ENCODE results near the gene SCFD1. TPM values are rescaled to one million over a fixed set of nuclear protein-coding genes. Genes with fewer than 3 reads are reported as not detected.
A peak's percentile ranks its signal among the peaks of the same experiment; 100 is the strongest.
"Not testable (repeated sequence)": the region's sequence is repeated elsewhere in the genome, so short reads cannot be mapped to it uniquely, and the experiment has no call there.

SCFD1 gene
- total RNA-seq (100 to 1,000 TPM; 113 to 190 TPM), polyA plus RNA-seq (ENCODE audit: insufficient read length in 2 of 2) (10 to 100 TPM; 78.3 to 84.2 TPM)
- long read RNA-seq, donor 1, transcript SCFD1-207 (24 exons, 2,058 nt) = minor isoform, 6 of 21 reads
- long read RNA-seq, donor 1, transcript SCFD1-203 (25 exons, 2,359 nt) = major isoform, 8 of 21 reads
- long read RNA-seq, donor 1, partial matches to known transcripts = 0 of 21 reads
- long read RNA-seq, donor 1, other reads (novel, unspliced or antisense) = 0 of 21 reads
- long read RNA-seq, donor 2, transcript SCFD1-203 (25 exons, 2,359 nt) = major isoform, 6 of 9 reads
- long read RNA-seq, donor 2, partial matches to known transcripts = 0 of 9 reads
- long read RNA-seq, donor 2, other reads (novel, unspliced or antisense) = 0 of 9 reads
- long read RNA-seq, donor 3, partial matches to known transcripts = 0 of 4 reads
- long read RNA-seq, donor 3, other reads (novel, unspliced or antisense) = 0 of 4 reads
- long read RNA-seq, donor 4, transcript SCFD1-218 (4 exons, 428 nt) = major isoform, 6 of 24 reads
- long read RNA-seq, donor 4, transcript SCFD1-203 (25 exons, 2,359 nt) = minor isoform, 5 of 24 reads
- long read RNA-seq, donor 4, partial matches to known transcripts = 7 of 24 reads
- long read RNA-seq, donor 4, other reads (novel, unspliced or antisense) = 0 of 24 reads

DNA sequence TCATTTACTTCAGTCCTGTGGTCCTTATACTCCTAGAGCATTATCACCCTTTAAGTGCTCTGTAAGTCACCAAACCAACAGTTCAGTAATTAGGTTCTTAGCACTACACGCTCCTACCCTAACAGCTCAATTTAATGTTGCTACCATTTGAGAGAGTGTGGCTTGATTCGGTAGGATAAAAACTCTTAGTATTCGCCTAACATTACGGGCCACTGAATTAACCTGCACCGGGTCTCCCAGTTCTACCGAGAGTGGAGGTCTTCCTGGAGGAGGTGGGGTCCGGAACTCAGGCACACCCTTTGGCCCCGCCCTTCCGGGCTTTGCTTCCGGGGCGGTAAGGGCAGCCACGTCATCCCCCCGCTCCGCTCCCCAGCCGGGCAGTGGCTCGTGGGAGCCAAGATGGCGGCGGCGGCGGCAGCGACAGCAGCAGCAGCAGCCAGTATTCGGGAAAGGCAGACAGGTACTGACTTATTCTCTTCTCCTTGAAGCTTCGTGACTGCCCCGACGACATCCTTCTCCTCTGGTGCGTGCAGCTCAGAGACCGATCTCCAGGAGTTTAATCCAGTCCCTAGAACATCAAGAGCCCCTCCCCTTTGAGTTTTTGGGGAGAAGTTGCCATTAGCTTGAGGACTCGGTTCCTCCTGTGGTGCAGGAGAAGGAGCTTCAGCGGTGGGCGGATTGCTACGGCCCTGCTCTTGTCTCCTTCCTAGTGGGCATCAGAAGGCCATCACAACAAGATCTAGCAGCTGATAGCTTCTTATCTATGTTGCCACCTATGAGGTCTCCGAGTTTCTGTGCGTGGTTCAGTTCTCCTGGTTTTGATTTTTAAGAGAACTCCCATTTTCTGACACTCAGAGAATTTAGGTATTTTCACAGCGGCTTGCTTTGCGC is at the start of gene SCFD1:
Gene SCFD1, plus strand, starts transcription at position 380 of the 891 bp plus-strand sequence. Its CDS starts 20 bp downstream, at position 400.
- DNase-seq (ENCODE audit: low read depth in 4 of 6, low spot score in 6 of 6) = peak; percentile 86 to 98 (median 90)
- WGBS (ENCODE audit: insufficient coverage) = 0% methylated on average over 26 of the region's 35 CpGs
- peak within 1 kb of the TSS; percentile 96 for H3K27ac ChIP-seq (ENCODE audit: low read depth, low read length)
- peak within 1 kb of the TSS; percentile 98 for H3K4me3 ChIP-seq (ENCODE audit: low read depth, low read length)
- no peaks in the 10 kb centered on the region for H3K36me3 ChIP-seq (ENCODE audit: control insufficient read depth, insufficient read depth, low read length)
- no peaks in the 10 kb centered on the region for H3K9me3 ChIP-seq (ENCODE audit: control insufficient read depth, insufficient read depth, low read length)
- H3K27me3 ChIP-seq (ENCODE audit: control insufficient read depth, insufficient read depth, low read length) = no peaks in the 10 kb centered on the region
- H3K4me1 ChIP-seq (ENCODE audit: control insufficient read depth, insufficient read depth, low read length) = peaks cover 5% of the 10 kb centered on the region

DNA sequence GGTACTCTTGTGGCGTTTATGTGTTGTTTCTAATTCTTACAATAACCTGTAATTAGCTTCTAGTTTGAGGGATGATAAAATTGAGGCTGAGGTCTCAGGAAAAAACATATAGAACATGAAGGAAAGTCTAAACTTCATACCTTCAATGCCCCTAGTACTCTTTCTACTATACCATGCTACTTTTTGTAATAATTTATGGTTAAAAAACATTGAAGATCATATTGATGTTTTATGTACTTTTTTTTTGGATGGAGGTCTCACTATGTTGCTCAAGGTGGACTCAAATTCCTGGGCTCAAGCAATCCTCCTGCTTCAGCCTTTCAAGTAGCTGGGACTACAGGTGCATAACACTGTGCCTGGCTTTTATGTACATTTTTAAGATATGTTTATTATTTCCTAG is 49.3 kb upstream of the SCFD1 start:
- no CpG with 5 or more reads among the region's 1 CpG for WGBS (ENCODE audit: insufficient coverage)
- Histone ChIP-seq H3K27ac (ENCODE audit: low read depth, low read length) (no peak overlapping the region), H3K27me3 (ENCODE audit: control insufficient read depth, insufficient read depth, low read length) (no peaks in the 10 kb centered on the region), H3K36me3 (ENCODE audit: control insufficient read depth, insufficient read depth, low read length) (no peaks in the 10 kb centered on the region), H3K9me3 (ENCODE audit: control insufficient read depth, insufficient read depth, low read length) (no peaks in the 10 kb centered on the region), H3K4me1 (ENCODE audit: control insufficient read depth, insufficient read depth, low read length) (no peaks in the 10 kb centered on the region), H3K4me3 (ENCODE audit: low read depth, low read length) (no peak overlapping the region)
- no peak for DNase-seq (ENCODE audit: low read depth in 4 of 6, low spot score in 6 of 6)

DNA sequence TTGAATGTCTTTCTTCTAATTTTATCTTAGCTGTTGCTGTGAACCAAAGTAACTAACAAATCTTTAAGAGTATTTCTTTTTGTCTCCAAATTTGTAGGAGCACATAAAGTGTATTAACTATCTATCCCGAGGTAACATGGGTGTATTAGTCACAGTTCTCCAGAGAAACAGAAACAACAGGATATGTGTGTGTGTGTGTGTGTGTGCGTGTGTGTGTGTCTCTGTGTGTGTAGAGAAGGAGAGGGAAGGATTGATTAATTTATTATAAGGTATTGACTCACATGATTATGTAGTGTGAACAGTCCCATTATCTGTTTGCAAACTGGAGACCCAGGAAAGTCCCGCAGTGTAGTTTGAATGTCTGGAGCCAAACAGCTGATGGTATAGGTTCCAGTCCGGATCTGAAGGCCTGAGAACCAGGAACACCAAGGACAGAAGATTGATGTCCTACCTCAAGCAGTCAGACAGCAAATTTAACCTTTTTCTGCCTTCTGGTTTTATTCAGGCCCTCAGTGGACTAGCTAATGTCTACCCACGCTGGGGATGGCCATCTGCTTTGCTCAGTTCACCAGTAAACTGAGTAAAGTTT is 48.8 kb upstream of the SCFD1 start:
- Histone ChIP-seq H3K27me3 (ENCODE audit: control insufficient read depth, insufficient read depth, low read length) (no peaks in the 10 kb centered on the region), H3K36me3 (ENCODE audit: control insufficient read depth, insufficient read depth, low read length) (no peaks in the 10 kb centered on the region), H3K9me3 (ENCODE audit: control insufficient read depth, insufficient read depth, low read length) (no peaks in the 10 kb centered on the region), H3K4me3 (ENCODE audit: low read depth, low read length) (no peak overlapping the region), H3K4me1 (ENCODE audit: control insufficient read depth, insufficient read depth, low read length) (no peaks in the 10 kb centered on the region), H3K27ac (ENCODE audit: low read depth, low read length) (no peak overlapping the region)
- DNase-seq (ENCODE audit: low read depth in 4 of 6, low spot score in 6 of 6) = no peak
- WGBS (ENCODE audit: insufficient coverage) = 76% methylated on average over 3 of the region's 5 CpGs

DNA sequence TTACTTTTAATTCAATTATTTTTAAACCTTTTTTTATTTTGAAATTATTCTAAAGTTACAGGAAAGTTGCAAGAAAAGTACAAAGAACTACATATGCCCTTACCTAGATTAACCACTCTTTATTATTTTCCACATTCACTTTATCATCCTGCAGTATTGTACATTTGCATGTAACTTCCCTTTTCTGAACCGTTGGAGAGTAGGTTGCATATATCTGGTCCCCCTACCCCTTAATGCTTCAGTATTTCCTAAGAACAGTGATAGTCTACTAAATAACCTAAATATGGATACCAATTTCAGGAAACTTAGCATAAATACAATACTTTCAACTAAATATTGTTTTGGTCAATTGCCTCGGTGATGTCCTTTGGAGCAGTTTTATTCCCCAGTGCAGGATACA is 48.2 kb upstream of the SCFD1 start:
- Histone ChIP-seq H3K27ac (ENCODE audit: low read depth, low read length) (no peak overlapping the region), H3K9me3 (ENCODE audit: control insufficient read depth, insufficient read depth, low read length) (no peaks in the 10 kb centered on the region), H3K36me3 (ENCODE audit: control insufficient read depth, insufficient read depth, low read length) (no peaks in the 10 kb centered on the region), H3K4me1 (ENCODE audit: control insufficient read depth, insufficient read depth, low read length) (no peaks in the 10 kb centered on the region), H3K4me3 (ENCODE audit: low read depth, low read length) (no peak overlapping the region), H3K27me3 (ENCODE audit: control insufficient read depth, insufficient read depth, low read length) (no peaks in the 10 kb centered on the region)
- WGBS (ENCODE audit: insufficient coverage) = no CpG with 5 or more reads among the region's 2 CpGs
- no peak for DNase-seq (ENCODE audit: low read depth in 4 of 6, low spot score in 6 of 6)

- not testable (repeated sequence) for H3K4me1 ChIP-seq (ENCODE audit: control insufficient read depth, insufficient read depth, low read length); H3K9me3 ChIP-seq (ENCODE audit: control insufficient read depth, insufficient read depth, low read length); H3K27me3 ChIP-seq (ENCODE audit: control insufficient read depth, insufficient read depth, low read length); H3K4me3 ChIP-seq (ENCODE audit: low read depth, low read length); DNase-seq (ENCODE audit: low read depth in 4 of 6, low spot score in 6 of 6); H3K36me3 ChIP-seq (ENCODE audit: control insufficient read depth, insufficient read depth, low read length); H3K27ac ChIP-seq (ENCODE audit: low read depth, low read length)
- WGBS (ENCODE audit: insufficient coverage) = no CpG with 5 or more reads among the region's 3 CpGs
Measured at GRCh38 chr14:30574777-30575176, 47.3 kb upstream of the SCFD1 start.

DNA sequence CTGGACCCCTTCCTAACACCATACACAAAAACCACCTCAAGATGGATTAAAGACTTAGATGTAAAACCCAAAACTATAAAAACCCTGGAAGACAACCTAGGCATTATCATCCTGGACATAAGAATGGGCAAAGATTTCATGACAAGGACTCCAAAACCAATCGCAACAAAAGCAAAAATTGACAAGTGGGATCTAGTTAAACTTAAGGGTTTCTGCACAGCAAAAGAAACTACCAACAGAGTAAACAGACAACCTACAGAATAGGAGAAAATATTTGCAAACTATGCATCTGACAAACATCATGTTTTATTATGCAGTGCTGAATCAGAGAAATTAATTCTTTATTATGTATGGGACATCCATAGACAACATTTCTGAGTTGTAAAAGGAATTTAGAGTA is 45.8 kb upstream of the SCFD1 start:
- H3K36me3 ChIP-seq (ENCODE audit: control insufficient read depth, insufficient read depth, low read length); DNase-seq (ENCODE audit: low read depth in 4 of 6, low spot score in 6 of 6); H3K9me3 ChIP-seq (ENCODE audit: control insufficient read depth, insufficient read depth, low read length); H3K27me3 ChIP-seq (ENCODE audit: control insufficient read depth, insufficient read depth, low read length); H3K4me1 ChIP-seq (ENCODE audit: control insufficient read depth, insufficient read depth, low read length); H3K4me3 ChIP-seq (ENCODE audit: low read depth, low read length); H3K27ac ChIP-seq (ENCODE audit: low read depth, low read length): not testable (repeated sequence)
- no CpG with 5 or more reads among the region's 1 CpG for WGBS (ENCODE audit: insufficient coverage)

- no peak for DNase-seq (ENCODE audit: low read depth in 4 of 6, low spot score in 6 of 6)
- no peaks in the 10 kb centered on the region for H3K4me1 ChIP-seq (ENCODE audit: control insufficient read depth, insufficient read depth, low read length)
- peaks cover 1% of the 10 kb centered on the region for H3K9me3 ChIP-seq (ENCODE audit: control insufficient read depth, insufficient read depth, low read length)
- no CpG with 5 or more reads among the region's 2 CpGs for WGBS (ENCODE audit: insufficient coverage)
- H3K27me3 ChIP-seq (ENCODE audit: control insufficient read depth, insufficient read depth, low read length) = no peaks in the 10 kb centered on the region
- no peak overlapping the region for H3K27ac ChIP-seq (ENCODE audit: low read depth, low read length)
- H3K4me3 ChIP-seq (ENCODE audit: low read depth, low read length) = no peak overlapping the region
- no peaks in the 10 kb centered on the region for H3K36me3 ChIP-seq (ENCODE audit: control insufficient read depth, insufficient read depth, low read length)
Measured at GRCh38 chr14:30580616-30581282, 41.4 kb upstream of the SCFD1 start.

- no peak overlapping the region for H3K27ac ChIP-seq (ENCODE audit: low read depth, low read length)
- no peaks in the 10 kb centered on the region for H3K36me3 ChIP-seq (ENCODE audit: control insufficient read depth, insufficient read depth, low read length)
- H3K4me3 ChIP-seq (ENCODE audit: low read depth, low read length) = no peak overlapping the region
- H3K27me3 ChIP-seq (ENCODE audit: control insufficient read depth, insufficient read depth, low read length) = no peaks in the 10 kb centered on the region
- no peaks in the 10 kb centered on the region for H3K4me1 ChIP-seq (ENCODE audit: control insufficient read depth, insufficient read depth, low read length)
- WGBS (ENCODE audit: insufficient coverage) = 86% methylated on average over 1 of the region's 7 CpGs
- H3K9me3 ChIP-seq (ENCODE audit: control insufficient read depth, insufficient read depth, low read length) = peaks cover 1% of the 10 kb centered on the region
- no peak for DNase-seq (ENCODE audit: low read depth in 4 of 6, low spot score in 6 of 6)
Measured at GRCh38 chr14:30581283-30581625, 40.9 kb upstream of the SCFD1 start.

GRCh38 chr14:30582376-30582775 is 39.7 kb upstream of the SCFD1 start:
- Histone ChIP-seq H3K9me3 (ENCODE audit: control insufficient read depth, insufficient read depth, low read length) (peaks cover 1% of the 10 kb centered on the region), H3K27ac (ENCODE audit: low read depth, low read length) (no peak overlapping the region), H3K4me1 (ENCODE audit: control insufficient read depth, insufficient read depth, low read length) (no peaks in the 10 kb centered on the region), H3K4me3 (ENCODE audit: low read depth, low read length) (no peak overlapping the region), H3K27me3 (ENCODE audit: control insufficient read depth, insufficient read depth, low read length) (no peaks in the 10 kb centered on the region), H3K36me3 (ENCODE audit: control insufficient read depth, insufficient read depth, low read length) (no peaks in the 10 kb centered on the region)
- no peak for DNase-seq (ENCODE audit: low read depth in 4 of 6, low spot score in 6 of 6)
- WGBS (ENCODE audit: insufficient coverage) = no CpG with 5 or more reads among the region's 1 CpG
